Kidney epithelial cell (primary cell): ENCODE results near the gene GABBR2. TPM values are rescaled to one million over a fixed set of nuclear protein-coding genes. Genes with fewer than 3 reads are reported as not detected.

Source experiments
- DNase-seq: peaks from one replicate; pipeline ENCODE4 v3.0.0-alpha.2; 2010; ENCODE audit warnings: low read depth
- H3K27me3 ChIP-seq: 2 replicates; pipeline ENCODE4 v1.6.0; 2011; ENCODE audit warnings: low read length; ENCODE audit not compliant: control insufficient read depth, insufficient read depth
- H3K36me3 ChIP-seq: 2 replicates; pipeline ENCODE4 v1.5.1; 2011; ENCODE audit warnings: low read length; ENCODE audit not compliant: control insufficient read depth, insufficient read depth
- H3K4me3 ChIP-seq: 2 replicates; pipeline ENCODE4 v1.5.1; 2011; ENCODE audit warnings: low read depth, mild to moderate bottlenecking, control low read depth, low read length
- total RNA-seq: library from RNA; depleted of rRNA; stranded (reverse); fragments of >200 nt; gene quantifications from 2 replicates; pipeline ENCODE4 v1.2.3, GENCODE V29; 2015
- TF ChIP-seq, protein P1 (sequence below): IDR thresholded peaks from 2 replicates; pipeline ENCODE4 v1.5.1; 2011; ENCODE audit warnings: mild to moderate bottlenecking, moderate library complexity, low read length, control low read depth, inconsistent platforms; ENCODE audit not compliant: insufficient read depth, poor library complexity, severe bottlenecking

The GABBR2 gene
- total RNA-seq, 1 donor from 2014 or later, result 10.8 TPM

DNA sequence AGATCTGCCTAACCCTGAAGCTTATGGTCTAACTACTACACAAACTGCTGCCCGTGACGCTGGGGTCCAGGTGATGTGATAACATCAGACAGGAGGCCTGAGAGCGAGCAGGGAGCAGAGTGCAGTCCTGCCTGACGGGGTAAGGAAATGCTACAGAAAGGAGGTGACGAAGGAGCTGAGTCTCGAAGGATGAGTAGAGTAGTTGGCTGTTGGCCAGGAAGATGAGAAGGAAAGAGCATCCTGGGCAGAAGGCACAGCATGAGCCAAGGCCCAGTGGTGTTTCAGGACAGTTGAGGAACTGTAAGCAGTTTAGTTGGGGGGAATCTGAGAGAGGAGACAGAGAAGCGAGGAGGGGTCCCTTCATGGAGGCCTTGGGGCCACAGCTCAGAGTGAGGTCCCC, 317.3 kb downstream of the GABBR2 start:
- H3K27me3 ChIP-seq, result no peaks in the 10 kb centered on the region
- TF ChIP-seq, protein P1, sequence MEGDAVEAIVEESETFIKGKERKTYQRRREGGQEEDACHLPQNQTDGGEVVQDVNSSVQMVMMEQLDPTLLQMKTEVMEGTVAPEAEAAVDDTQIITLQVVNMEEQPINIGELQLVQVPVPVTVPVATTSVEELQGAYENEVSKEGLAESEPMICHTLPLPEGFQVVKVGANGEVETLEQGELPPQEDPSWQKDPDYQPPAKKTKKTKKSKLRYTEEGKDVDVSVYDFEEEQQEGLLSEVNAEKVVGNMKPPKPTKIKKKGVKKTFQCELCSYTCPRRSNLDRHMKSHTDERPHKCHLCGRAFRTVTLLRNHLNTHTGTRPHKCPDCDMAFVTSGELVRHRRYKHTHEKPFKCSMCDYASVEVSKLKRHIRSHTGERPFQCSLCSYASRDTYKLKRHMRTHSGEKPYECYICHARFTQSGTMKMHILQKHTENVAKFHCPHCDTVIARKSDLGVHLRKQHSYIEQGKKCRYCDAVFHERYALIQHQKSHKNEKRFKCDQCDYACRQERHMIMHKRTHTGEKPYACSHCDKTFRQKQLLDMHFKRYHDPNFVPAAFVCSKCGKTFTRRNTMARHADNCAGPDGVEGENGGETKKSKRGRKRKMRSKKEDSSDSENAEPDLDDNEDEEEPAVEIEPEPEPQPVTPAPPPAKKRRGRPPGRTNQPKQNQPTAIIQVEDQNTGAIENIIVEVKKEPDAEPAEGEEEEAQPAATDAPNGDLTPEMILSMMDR, result no peak
- H3K4me3 ChIP-seq, result no peak overlapping the region
- DNase-seq, result no peak
- no peaks in the 10 kb centered on the region for H3K36me3 ChIP-seq

DNA sequence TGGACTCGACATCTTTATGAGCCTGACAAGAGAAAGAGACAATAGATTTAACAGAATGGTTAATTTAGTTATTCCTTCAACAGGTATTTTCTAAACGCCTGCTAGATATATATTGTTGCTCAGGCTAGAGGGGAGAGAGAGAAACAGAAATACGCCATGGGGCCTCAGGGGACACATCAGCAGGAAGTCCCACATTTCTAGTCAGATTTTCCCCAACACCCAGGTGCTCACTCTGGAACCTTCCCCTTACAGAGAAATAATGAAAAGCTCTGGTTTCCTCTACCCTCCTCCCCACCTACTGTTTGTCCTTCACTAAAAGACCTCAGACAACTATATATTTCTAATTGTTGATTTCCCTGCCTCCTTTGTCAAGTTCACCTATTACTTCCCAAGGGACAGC, 323.0 kb downstream of the GABBR2 start:
- H3K4me3 ChIP-seq, result no peak overlapping the region
- no peak for DNase-seq
- H3K36me3 ChIP-seq, result no peaks in the 10 kb centered on the region
- H3K27me3 ChIP-seq, result no peaks in the 10 kb centered on the region
- TF ChIP-seq, protein P1, result no peak

DNA sequence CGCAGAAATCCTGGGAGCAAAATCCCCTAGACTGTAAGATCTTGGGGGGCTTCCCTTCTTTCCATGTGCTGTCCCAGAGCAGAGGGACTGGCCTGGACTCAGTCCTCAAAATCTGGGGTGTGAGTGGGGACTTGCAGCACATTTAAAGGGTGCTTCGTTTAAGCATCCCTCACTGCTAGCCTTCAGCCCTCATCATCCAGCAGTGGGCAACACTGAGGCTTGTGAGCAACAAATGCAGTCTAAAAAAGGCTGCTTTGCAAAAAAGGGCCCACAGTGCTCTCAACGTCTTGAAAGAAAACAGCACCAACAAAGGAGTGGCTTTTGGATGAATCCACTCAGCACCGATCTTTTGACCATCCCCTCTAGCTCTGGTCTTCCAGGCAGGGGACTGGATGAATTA, 325.0 kb downstream of the GABBR2 start:
- no peaks in the 10 kb centered on the region for H3K36me3 ChIP-seq
- TF ChIP-seq, protein P1, result peak; percentile 44

DNA sequence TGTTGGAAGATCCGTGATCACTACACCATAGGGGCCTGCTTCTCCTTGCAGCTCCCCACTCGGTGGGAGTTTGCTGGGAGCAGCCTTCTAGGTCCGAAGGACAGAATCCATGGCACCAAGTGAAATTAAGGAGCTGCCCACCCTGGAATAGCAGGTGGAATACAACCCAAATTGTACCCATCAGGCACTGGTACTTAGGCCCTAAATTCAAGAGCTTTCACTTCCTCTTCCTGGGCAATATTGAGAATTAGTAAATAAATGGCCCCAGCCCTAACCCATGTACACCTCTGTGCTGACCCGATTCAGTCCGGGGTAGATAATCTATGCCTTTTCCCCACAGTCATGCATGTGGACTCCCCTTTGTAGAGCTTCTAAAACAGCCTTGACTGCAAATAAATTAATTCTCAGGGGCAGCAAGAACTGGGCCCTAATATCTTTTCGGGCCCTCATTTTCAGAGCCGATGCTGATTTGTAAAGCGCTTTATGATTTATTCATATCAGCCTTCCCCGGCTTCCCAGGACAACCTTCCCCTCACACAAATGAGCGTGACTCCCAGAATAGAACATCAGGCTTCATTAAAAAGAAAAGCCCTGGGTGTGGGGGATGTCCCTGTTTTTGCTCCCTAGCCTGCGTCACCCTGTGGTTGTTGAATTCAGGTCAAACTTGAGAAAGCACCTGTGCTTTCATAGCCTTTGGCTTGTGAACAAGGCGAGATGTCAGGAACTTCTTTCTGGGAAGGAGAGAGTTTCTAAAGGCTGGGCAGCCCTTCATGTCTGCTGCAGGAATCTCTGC, 327.2 kb downstream of the GABBR2 start:
- no peak for DNase-seq
- TF ChIP-seq, protein P1, result no peak
- Histone ChIP-seq H3K27me3 (no peaks in the 10 kb centered on the region), H3K36me3 (no peaks in the 10 kb centered on the region), H3K4me3 (no peak overlapping the region)

More for the DNA sequence above, 325.0 kb downstream of the GABBR2 start:
- no peak for DNase-seq
- H3K27me3 ChIP-seq, result no peaks in the 10 kb centered on the region
- no peak overlapping the region for H3K4me3 ChIP-seq

DNA sequence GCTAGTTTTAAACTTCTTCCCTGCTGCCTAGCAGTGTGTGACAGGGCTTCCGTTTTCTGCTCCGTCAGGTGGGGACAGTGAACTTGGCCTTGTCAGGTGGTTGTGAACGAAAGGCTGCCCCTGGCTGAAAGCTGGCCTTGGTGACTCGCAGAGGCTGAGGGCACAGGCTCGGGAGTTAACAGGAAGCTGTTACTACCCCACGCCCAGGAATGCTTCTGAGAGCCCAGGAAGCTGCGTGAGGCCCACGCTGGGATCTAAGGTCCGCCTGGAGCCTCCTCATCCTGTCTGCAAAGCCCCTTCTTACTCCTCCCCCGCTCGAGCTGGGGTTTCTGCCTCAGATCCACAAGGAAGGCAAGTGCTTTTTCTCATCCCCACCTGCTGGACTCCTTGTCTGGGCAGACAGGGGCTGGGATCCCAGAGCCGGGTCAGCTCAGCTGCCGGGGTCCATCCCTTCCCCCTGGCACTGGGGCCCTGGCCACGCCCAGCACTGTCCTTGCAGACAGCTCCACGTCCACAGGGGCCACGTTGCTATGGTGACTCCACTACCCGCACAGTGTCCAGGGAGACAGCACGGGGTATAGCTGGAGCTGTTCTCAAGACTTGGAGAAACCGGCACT, 328.6 kb downstream of the GABBR2 start:
- peak; percentile 26 for DNase-seq
- Histone ChIP-seq H3K4me3 (no peak overlapping the region), H3K36me3 (no peaks in the 10 kb centered on the region), H3K27me3 (no peaks in the 10 kb centered on the region)
- TF ChIP-seq, protein P1, result no peak
